Muscle of back (tissue), 11 donors: Measurements from ENCODE around the gene KNTC1. TPM values are rescaled to one million over a fixed set of nuclear protein-coding genes. Genes with fewer than 3 reads are reported as not detected.
"Not testable (repeated sequence)": the region's sequence is repeated elsewhere in the genome, so short reads cannot be mapped to it uniquely, and the experiment has no call there.

ENCODE experiments used
- DNase-seq, 3 donors: peaks; one replicate each; pipeline versions ENCODE4 v3.0.0 to v3.0.0-alpha.2; 2013
- polyA plus RNA-seq, 10 donors: library from polyadenylated mRNA; unstranded; fragments of 120-200 nt; gene quantifications; one replicate each; pipeline ENCODE4 v1.2.1, GENCODE V29; 2013; ENCODE audit not compliant: insufficient read length in 10 of 10

Gene KNTC1
- polyA plus RNA-seq, 10 donors, result 12.5 to 33.2 (median 22.4) TPM

DNA sequence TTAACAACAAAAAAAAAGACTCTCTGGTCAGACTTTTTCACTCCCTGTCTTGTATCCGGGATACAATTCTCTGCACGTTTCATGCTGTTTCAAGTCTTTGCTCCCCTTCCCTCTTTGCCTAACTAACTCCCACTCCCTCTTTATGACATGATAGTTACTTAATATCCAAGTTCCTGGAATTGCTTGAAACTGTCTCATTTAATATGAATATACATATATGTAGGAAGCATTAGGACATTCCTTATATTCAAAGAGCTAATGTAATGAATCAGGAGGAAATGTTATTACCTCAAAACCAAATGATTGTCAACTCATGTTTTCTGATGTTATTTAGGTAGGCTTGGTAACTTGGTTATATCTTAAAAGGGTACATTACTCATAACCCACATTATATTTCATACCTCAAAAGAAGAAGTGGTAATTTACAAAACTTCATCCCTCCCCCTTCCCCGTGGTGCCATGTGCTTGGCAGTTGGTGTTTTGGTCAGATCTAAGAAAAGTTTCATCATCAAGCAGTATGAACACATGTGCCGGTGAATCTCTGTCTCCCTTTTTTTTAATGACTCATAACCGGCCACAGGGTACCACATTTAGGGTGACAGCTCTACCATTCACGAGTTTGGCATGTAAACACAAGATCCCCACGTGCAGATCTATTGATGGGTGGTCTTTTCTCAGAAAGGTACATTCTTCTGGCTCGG lies 119.6 kb downstream of the KNTC1 start:
- peak in 1 of 3 donors; percentile 41 for DNase-seq

DNA sequence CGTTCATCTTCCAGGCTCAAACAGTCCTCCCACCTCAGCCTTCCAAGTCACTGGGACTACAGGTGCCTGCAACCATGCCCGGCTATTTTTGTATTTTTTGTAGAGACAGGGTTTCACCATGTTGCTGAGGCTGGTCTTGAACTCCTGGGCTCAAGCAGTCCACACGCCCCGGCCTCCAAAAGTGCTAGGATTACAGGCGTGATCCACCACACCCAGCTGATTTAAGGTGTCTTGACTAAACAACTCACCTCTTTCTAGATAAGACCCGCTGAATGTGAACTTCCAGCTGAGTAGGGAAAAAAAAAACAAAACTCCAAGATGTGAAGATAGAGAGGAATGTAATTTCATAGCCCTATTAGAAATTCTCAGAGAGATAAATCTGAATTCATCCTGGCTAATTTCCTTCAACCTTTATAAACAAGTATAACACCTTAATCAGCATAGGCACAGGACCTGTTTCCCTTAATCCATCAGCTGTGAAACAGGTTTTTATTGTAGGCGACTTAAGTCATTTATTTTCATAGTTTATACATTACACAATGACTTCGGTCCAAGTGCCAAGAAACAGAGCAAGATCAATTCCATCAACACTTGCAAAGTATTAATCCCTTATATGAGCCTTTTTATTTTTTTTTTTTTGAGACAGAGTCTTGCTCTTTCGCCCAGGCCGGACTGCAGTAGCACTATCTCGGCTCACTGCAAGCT lies 124.6 kb downstream of the KNTC1 start:
- DNase-seq, result no peak

DNA sequence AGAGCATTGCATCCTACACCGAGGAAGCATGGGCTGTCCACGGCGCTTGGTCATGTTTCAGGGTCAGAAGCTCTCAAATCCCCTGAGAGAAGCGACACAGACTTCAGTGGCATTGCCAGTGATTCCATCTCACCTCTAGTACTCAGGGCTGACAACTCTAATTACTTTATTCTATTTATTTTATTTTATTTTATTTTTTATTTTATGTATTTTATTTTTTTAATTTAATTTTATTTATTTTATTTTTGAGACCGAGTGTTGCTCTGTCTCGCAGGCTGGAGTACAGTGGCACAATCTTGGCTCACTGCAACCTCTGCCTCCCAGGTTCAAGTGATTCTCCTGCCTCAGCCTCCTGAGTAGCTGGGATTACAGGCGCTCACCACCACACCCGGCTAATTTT lies 126.2 kb downstream of the KNTC1 start:
- DNase-seq, result not testable (repeated sequence)

- no peak for DNase-seq
Measured at GRCh38 chr12:122656298-122656697, 129.2 kb downstream of the KNTC1 start.

DNA sequence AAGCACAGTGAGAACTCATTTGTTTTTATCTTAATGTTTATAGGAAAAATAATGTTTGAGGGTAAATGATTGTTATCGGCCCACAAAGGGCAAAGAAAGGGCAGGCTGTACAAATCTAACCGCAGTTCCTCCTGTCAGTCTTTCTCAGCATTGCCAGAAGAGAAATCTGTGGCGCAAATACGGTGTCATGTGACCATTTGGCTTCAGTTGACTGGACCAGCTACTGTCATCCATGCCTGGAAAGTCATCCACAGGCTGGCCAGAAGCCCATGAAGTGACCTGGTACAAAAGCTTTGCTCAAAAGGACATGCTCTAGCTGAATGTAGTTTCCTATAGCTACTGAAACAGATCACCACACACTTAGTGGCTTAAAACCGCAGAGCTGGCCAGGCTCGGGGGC lies 132.5 kb downstream of the KNTC1 start:
- DNase-seq, result no peak

DNA sequence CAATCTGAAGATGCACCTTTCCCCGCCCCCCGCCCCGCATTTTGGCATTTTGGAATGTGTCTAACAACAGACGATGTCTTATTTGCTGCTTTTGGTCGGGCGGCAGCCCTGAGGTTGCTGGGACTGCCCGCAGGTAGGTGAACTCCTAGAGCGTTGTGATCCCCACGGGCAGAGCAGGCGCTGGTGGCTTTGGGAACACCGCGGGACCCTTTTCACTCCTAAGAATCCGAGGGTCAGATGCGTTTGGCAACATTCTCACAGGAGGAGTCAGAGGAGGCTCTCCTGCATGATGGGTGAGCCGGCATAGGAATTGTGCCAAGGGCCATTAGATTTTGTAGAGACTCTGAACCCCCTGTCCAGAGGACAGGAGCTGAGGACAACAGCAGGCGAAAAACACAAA lies 134.2 kb downstream of the KNTC1 start:
- DNase-seq, result no peak

DNA sequence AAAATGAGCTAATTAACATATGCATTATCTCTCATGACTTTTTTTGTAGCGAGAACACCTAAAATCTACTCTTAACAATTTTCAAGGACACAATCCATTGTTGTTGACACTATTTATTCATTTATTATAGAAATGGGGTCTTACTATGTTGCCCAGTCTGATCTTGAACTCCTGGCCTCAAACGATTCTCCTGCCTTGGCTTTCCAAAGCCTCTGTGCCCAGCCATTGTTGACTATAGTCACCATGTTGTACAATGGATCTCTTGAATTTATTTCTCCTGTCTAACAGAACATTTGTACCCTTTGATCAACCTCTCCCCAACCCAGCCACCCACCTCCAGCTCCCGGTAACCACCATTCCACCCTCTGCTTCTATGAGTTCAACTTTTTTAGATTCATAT lies 134.9 kb downstream of the KNTC1 start:
- DNase-seq, result no peak

GRCh38 chr12:122665349-122665748 lies 138.3 kb downstream of the KNTC1 start:
- DNase-seq, result no peak

GRCh38 chr12:122665759-122666158 lies 138.7 kb downstream of the KNTC1 start:
- no peak for DNase-seq

- no peak for DNase-seq
Measured at GRCh38 chr12:122668268-122668667, 141.2 kb downstream of the KNTC1 start.

- DNase-seq, result no peak
Measured at GRCh38 chr12:122669397-122670070, 142.5 kb downstream of the KNTC1 start.

DNA sequence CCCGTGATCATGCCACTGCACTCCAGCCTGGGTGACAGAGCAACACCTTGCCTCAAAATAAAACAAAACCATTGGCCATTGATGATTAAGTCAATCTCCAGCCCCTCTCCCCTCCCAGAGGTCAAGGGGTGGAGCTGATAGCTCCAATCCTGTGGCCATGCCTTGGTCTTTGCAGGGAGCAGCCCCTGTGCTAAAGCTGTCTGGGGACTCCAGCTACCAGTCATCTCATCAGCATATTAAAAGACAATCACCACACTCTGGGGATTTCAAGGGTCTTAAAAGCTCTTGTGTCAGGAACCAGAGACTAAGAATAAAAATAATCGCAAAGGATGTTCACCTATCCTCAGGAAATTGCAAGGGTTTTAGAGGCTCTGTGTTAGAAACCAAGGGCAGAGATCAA lies 145.5 kb downstream of the KNTC1 start:
- no peak for DNase-seq

Other genes starting within 250 kb of the KNTC1 start
- 10 to 100 TPM; 17.1 to 27.6 (median 22.2) TPM for gene CLIP1, start 104.6 kb upstream of the KNTC1 start, polyA plus RNA-seq
- gene ZCCHC8, start 26.3 kb upstream of the KNTC1 start, polyA plus RNA-seq, result 10 to 100 TPM; 17.7 to 38.3 (median 24.7) TPM
- 100 to 1,000 TPM in 8 of 10 donors, 10 to 100 TPM in 2; 81.4 to 140 (median 107) TPM for gene RSRC2, start 313 bp upstream of the KNTC1 start, polyA plus RNA-seq
- 1 to 10 TPM in 2 of 10 donors, under 1 TPM in 5, not detected in 3; 0.12 to 2.7 (median 0.20) TPM for gene HCAR2, start 176.1 kb downstream of the KNTC1 start, polyA plus RNA-seq
- 1 to 10 TPM in 1 of 10 donors, under 1 TPM in 4, not detected in 5; 0.26 to 1.3 (median 0.28) TPM for gene HCAR3, start 189.6 kb downstream of the KNTC1 start, polyA plus RNA-seq
- 1 to 10 TPM in 1 of 10 donors, under 1 TPM in 9; 0.07 to 1.5 (median 0.19) TPM for gene HCAR1, start 203.6 kb downstream of the KNTC1 start, polyA plus RNA-seq
- 10 to 100 TPM; 53.4 to 72.8 (median 63.7) TPM for gene DENR, start 225.6 kb downstream of the KNTC1 start, polyA plus RNA-seq
- 1 to 10 TPM in 4 of 10 donors, under 1 TPM in 6; 0.27 to 2.0 (median 0.91) TPM for gene CCDC62, start 247.3 kb downstream of the KNTC1 start, polyA plus RNA-seq